Measurements from ENCODE around the gene POU3F1.

POU3F1 gene

GRCh38 chr1:38003261-38004250, 43.0 kb downstream of the POU3F1 start:
- DNase-seq: peak; percentile 36

- peak; percentile 90 for DNase-seq
Measured at GRCh38 chr1:38000529-38001455, 45.8 kb downstream of the POU3F1 start.

- DNase-seq: no peak
Measured at GRCh38 chr1:38000233-38000528, 46.4 kb downstream of the POU3F1 start.

- DNase-seq: peak; percentile 76
Measured at GRCh38 chr1:37999430-38000232, 47.0 kb downstream of the POU3F1 start.

GRCh38 chr1:37998913-37999429, 47.6 kb downstream of the POU3F1 start:
- DNase-seq: no peak

- DNase-seq: no peak
Measured at GRCh38 chr1:37998089-37998808, 48.3 kb downstream of the POU3F1 start.

GRCh38 chr1:37997256-37998088, 49.1 kb downstream of the POU3F1 start:
- DNase-seq: no peak

- peak; percentile 58 for DNase-seq
Measured at GRCh38 chr1:37995751-37996345, 50.7 kb downstream of the POU3F1 start.

- DNase-seq: no peak
Measured at GRCh38 chr1:37994886-37995566, 51.6 kb downstream of the POU3F1 start.
